RWPE1 (cell line): ENCODE data around the gene F2RL1.
"Not testable (repeated sequence)": the region's sequence is repeated elsewhere in the genome, so short reads cannot be mapped to it uniquely, and the experiment has no call there.

Source experiments
- CTCF ChIA-PET: fragments of 350-600 bp; sonication (Branson Sonifier 250); formaldehyde crosslinking; extraction: SDS; loops from one replicate; lab custom pipeline; 2021; lab: Yijun Ruan, JAX
- POLR2A ChIA-PET: fragments of 400-600 bp; formaldehyde crosslinking; extraction: SDS; loops from one replicate; lab custom pipeline; 2020; ENCODE audit warnings: antibody characterized with exemption; ENCODE audit not compliant: low non-redundant PET; lab: Yijun Ruan, JAX
- DNase-seq: peaks from one replicate; pipeline ENCODE4 v3.0.0; 2012; ENCODE audit warnings: low spot score
- H3K27ac ChIP-seq: fragments of 450-650 bp; 2 replicates; pipeline ENCODE4 v1.5.1; 2017
- CTCF ChIP-seq: fragments of 450-650 bp; conservative IDR thresholded peaks from 2 replicates; pipeline ENCODE4 v1.5.1; 2017; ENCODE audit warnings: low read depth, mild to moderate bottlenecking

The F2RL1 gene

GRCh38 chr5:76851728-76852369, 33.0 kb downstream of the F2RL1 start:
- POLR2A ChIA-PET = no interaction called here
- no peak for TF ChIP-seq CTCF
- H3K27ac ChIP-seq = no peak overlapping the region
- DNase-seq = no peak
- CTCF ChIA-PET = no interaction called here

GRCh38 chr5:76852772-76853171, 33.9 kb downstream of the F2RL1 start:
- POLR2A ChIA-PET = no interaction called here
- CTCF ChIA-PET = interaction anchor here (0.6 kb wide), 2 partner anchors 18 to 382 kb away, joined by 3 to 5 read pairs; no protein-coding TSS in a partner anchor
- no peak for TF ChIP-seq CTCF
- H3K27ac ChIP-seq = no peak overlapping the region
- no peak for DNase-seq

- DNase-seq, POLR2A ChIA-PET, H3K27ac ChIP-seq, CTCF ChIA-PET: not testable (repeated sequence)
These were observed 34.9 kb downstream of the F2RL1 start for GRCh38 chr5:76853741-76854140.

GRCh38 chr5:76854644-76855043, 35.8 kb downstream of the F2RL1 start:
- no peak for DNase-seq
- no peak overlapping the region for H3K27ac ChIP-seq
- CTCF ChIA-PET = interaction anchor here (0.6 to 1.0 kb wide), 2 partner anchors 10 to 20 kb away, joined by 3 read pairs; no protein-coding TSS in a partner anchor
- POLR2A ChIA-PET = no interaction called here
- TF ChIP-seq CTCF = no peak

- CTCF ChIA-PET = interaction anchor here (1.0 kb wide), 1 partner anchor 11 kb away, joined by 3 read pairs; no protein-coding TSS in a partner anchor
- H3K27ac ChIP-seq, DNase-seq, POLR2A ChIA-PET: not testable (repeated sequence)
These were observed 36.7 kb downstream of the F2RL1 start for GRCh38 chr5:76855501-76855900.

- TF ChIP-seq CTCF = no peak
- ChIA-PET POLR2A (no interaction called here), CTCF (no interaction called here)
- no peak for DNase-seq
- H3K27ac ChIP-seq = no peak overlapping the region
These were observed 37.1 kb downstream of the F2RL1 start for GRCh38 chr5:76855961-76856360.

- CTCF ChIA-PET = interaction anchor here (0.6 kb wide), 1 partner anchor 120 kb away, joined by 3 read pairs; no protein-coding TSS in a partner anchor
- POLR2A ChIA-PET, DNase-seq, H3K27ac ChIP-seq: not testable (repeated sequence)
These were observed 38.0 kb downstream of the F2RL1 start for GRCh38 chr5:76856800-76857199.

GRCh38 chr5:76859591-76860247, 40.9 kb downstream of the F2RL1 start:
- no peak for DNase-seq
- CTCF ChIA-PET = interaction anchor here (0.9 kb wide), 1 partner anchor 11 kb away, joined by 3 read pairs; no protein-coding TSS in a partner anchor
- no peak for TF ChIP-seq CTCF
- POLR2A ChIA-PET = no interaction called here
- H3K27ac ChIP-seq = no peak overlapping the region
